ENCODE results near the gene EPB41L2. TPM values are rescaled to one million over a fixed set of nuclear protein-coding genes. Genes with fewer than 3 reads are reported as not detected.

Gene EPB41L2
- 31.1 to 46.5 TPM (median 38.1 TPM) in 5 replicates for total RNA-seq (2022; extraction: Qiagen RNA extraction)

GRCh38 chr6:131063028-131063763, at the start of gene EPB41L2:
Gene EPB41L2, minus strand, starts transcription at chr6:131063245. Its CDS starts 106,760 bp downstream, at chr6:130956485.

GRCh38 chr6:130827247-130828149, 235.5 kb downstream of the EPB41L2 start, which contains the start of gene SMLR1:
Gene SMLR1, plus strand, starts transcription at chr6:130827406. Its CDS starts 8 bp downstream, at chr6:130827414.

Other genes with a start within 250 kb of the EPB41L2 start
- gene SMLR1, start 235.8 kb downstream of the EPB41L2 start, total RNA-seq (2022; extraction: Qiagen RNA extraction), result not detected in 5 replicates
- gene AKAP7, start 72.2 kb upstream of the EPB41L2 start, total RNA-seq (2022; extraction: Qiagen RNA extraction), result 2.6 to 3.9 TPM (median 2.6 TPM) in 5 replicates

Data from A549 treated with CORT108297 at 1 μM for 4 hours (cell line).